HG03135 (cell line): ENCODE results near the gene MBNL1.
"Not testable (repeated sequence)": the region's sequence is repeated elsewhere in the genome, so short reads cannot be mapped to it uniquely, and the experiment has no call there.

Source experiments
- ATAC-seq: cut with Tn5 transposase; IDR thresholded peaks from one replicate; pipeline ENCODE4 v1.9.1; 2021; ENCODE audit warnings: mild to moderate bottlenecking, moderate library complexity; ENCODE audit not compliant: unreplicated experiment

MBNL1 gene

DNA sequence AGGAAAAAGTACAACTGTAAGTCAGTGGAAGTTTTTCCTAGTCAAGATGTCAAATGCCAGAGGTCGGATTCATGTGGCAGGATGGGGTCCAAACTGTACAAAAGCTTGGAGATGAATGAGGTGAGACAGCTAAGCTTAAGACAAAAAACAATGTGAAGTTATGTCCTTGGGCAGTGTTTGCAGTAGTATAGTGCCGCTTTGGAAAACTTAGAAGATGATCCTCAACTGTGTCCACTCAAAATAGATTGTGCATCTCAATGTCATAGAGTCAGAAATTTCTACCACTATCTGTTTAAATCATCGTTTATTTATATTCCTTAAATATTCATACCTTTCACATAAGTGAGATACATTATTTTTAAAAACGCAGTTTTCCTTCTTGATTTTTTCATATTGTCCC is 77.3 kb downstream of the MBNL1 start:
- ATAC-seq: no peak

DNA sequence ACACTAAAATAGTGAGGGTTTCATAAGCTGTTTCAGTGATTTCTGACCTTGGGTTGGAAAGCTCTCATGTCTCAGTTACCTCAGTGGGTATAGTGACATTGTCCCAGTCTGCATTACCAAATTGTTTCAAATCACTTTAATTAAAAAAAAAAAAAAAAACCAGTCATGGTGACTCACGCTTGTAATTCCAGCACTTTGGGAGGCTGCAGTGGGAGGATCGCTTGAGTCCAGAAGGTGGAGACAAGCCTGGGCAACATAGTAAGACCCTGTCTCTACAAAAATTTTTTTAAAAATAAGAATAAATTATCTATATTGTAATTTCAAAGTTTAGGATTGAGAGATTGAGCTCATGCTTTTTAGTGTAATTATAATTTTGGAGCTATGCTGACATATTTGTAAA is 78.0 kb downstream of the MBNL1 start:
- no peak for ATAC-seq

DNA sequence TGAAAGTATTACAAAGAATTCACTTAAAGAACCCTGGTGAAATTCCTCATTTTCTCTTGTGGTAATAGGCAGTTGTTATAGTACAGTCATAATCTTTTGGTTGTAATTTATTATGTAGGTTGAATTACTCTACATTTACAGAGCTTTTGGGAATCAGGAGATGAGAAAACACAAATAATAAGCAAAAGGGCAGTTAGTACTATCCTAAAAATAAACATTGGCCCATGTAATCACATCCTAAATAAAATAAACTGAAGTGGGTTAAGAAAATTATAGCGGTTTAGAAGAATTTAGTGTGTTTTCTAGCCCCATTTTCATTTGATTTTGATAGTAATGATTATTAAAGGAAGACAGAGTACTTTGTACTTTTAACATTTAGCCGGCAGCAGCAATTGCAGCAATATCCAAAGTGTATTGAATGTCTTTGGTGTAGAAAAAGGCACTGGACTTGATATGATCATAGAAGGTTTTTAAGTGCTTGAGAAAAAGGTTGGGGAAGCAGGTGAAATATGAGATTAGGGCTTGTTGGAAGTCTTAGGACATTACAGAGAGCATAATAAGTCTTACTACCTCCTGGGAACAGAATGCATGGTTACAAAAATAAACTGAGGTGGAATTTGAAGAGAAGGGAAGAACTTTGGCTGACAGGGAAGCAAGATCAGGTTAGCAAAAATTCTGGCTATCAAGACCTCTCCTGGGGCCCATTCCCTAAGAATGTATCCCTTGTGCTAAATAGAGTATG is 79.9 kb downstream of the MBNL1 start:
- no peak for ATAC-seq

DNA sequence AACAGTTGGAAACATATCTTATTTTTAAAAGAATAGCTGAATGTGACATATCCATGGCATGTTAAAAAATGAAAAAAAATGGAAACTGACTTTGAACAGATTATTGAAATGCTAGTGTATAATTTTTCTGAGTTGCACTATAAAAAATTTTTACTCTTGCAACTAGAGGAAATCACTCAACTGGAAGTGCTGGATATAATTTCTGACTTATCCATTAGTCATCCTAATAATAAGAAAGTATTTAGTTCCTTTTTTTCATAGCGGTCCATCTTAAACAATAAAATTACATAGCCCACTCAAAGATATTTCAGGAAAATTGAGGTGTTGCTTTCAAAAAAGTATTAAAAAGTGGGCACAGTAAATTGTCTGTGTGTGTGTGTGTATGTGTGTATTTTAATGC is 80.7 kb downstream of the MBNL1 start:
- ATAC-seq: no peak

GRCh38 chr3:152350139-152350538 is 81.4 kb downstream of the MBNL1 start:
- no peak for ATAC-seq

GRCh38 chr3:152350776-152351175 is 82.0 kb downstream of the MBNL1 start:
- ATAC-seq: no peak

DNA sequence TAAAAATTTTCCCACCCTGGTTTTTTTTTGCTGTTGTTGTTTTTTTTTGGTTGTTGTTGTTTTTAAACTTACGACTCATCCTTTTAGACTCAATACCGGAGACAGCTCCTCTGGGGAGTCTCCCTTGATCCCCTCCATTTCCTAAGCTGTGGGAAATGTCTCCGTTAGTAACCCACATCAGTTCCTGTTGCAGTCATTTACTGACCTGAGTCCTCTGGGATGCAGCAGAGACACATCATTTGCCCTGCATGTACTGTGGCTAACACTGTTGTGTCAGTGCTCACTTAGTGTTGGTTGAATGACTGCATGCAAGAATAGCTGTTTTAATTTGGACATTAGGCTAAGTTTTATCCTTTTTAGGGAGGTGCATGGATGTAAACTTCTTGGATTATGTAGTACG is 83.8 kb downstream of the MBNL1 start:
- no peak for ATAC-seq

- ATAC-seq: no peak
Measured at GRCh38 chr3:152353578-152353977, 84.8 kb downstream of the MBNL1 start.

- no peak for ATAC-seq
Measured at GRCh38 chr3:152355744-152356665, 87.3 kb downstream of the MBNL1 start.

GRCh38 chr3:152356870-152357276 is 88.1 kb downstream of the MBNL1 start:
- peak; percentile 69 for ATAC-seq

- ATAC-seq: no peak
Measured at GRCh38 chr3:152357587-152357986, 88.9 kb downstream of the MBNL1 start.

- ATAC-seq: no peak
Measured at GRCh38 chr3:152359385-152360248, 90.9 kb downstream of the MBNL1 start.

DNA sequence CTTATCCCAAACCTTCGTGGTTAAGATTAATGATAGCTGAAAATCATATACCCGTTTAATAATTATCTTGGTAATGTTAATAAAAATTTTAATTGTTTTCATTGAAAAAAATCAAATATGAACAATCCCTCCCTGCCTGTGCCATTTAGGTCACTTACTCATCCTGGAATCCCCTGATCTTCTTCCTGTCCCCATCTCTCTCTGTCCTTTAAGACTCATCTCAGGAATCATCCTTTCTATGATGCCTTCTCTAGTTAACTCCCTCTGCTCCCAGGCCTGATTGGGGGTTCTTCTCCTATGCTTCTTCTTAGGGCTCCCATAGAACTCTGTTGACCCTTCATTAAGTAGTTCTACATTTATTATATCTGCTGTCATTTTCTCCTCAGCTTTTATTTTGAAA is 91.6 kb downstream of the MBNL1 start:
- no peak for ATAC-seq

DNA sequence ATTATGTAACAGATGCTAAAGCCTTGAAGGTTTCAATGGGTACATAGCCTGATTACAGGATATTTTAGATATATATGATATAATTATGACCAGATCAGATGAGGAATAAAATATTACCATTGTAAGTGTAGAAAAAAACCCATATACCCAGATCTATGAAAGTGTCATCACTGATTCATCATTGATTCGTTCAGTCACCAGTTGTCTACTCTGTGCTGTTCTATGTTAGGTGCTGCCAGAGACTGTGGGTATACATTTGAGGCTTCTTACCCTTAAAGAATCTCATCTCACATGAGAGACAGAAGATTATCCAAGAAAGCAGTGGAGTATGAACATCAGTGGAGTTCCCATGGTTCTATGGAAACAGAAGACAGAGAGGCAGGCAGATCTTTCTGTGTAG is 92.2 kb downstream of the MBNL1 start:
- ATAC-seq: no peak

GRCh38 chr3:152362086-152362485 is 93.4 kb downstream of the MBNL1 start:
- no peak for ATAC-seq

GRCh38 chr3:152364237-152364636 is 95.5 kb downstream of the MBNL1 start:
- ATAC-seq: no peak

DNA sequence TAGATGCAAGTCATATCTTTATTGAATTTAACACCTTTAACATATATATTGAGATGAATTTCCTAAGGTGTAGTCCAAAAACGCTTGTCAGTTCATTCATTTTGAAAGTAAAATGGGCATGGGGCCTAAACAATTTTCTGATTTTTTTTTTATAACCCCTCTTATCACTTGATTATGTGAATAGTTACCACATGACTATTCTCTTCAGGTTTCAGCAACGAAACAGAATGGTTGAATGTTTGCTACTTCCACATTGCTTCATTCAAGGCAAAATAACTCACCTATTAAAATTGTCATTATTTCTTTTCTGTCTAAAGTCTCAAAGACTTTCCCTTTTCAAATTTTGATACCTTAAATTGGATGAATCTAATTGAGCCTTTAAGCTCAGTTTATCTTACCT is 96.4 kb downstream of the MBNL1 start:
- ATAC-seq: no peak

- no peak for ATAC-seq
Measured at GRCh38 chr3:152365766-152366593, 97.3 kb downstream of the MBNL1 start.

DNA sequence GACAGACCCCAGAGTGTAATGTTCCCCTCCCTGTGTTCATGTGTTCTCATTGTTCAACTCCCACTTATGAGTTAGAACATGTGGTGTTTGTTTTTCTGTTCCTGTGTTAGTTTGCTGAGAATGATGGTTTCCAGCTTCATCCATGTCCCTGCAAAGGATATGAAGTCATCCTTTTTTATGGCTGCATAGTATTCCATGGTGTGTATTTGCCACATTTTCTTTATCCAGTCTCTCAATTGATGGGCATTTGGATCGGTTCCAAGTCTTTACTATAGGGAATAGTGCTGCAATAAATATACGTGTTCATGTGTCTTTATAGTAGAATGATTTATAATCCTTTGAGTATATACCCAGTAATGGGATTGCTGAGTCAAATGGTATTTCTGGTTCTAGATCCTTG is 98.5 kb downstream of the MBNL1 start:
- ATAC-seq: not testable (repeated sequence)

DNA sequence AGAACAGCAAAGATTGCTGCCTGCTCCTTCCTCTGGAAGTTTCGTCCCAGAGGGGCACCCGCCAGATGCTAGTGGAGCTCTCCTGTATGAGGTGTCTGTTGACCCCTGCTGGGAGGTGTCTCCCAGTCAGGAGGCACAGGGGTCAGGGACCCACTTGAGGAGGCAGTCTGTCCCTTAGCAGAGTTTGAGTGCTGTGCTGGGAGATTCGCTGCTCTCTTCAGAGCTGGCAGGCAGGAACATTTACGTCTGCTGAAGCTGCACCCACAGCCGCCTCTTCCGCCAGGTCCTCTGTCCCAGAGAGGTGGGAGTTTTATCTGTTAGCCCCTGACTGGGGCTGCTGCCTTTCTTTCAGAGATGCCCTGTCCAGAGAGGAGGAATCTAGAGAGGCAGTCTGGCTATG is 103.9 kb downstream of the MBNL1 start:
- not testable (repeated sequence) for ATAC-seq
